Endothelial cell (in vitro differentiated cells): ENCODE measurements around the gene SUPT6H. TPM values are rescaled to one million over a fixed set of nuclear protein-coding genes. Genes with fewer than 3 reads are reported as not detected.
"Not testable (repeated sequence)": the region's sequence is repeated elsewhere in the genome, so short reads cannot be mapped to it uniquely, and the experiment has no call there.

Experiments
- DNase-seq: peaks from one replicate; pipeline ENCODE4 v3.0.0; 2021; ENCODE audit warnings: low spot score
- H3K27ac Mint-ChIP-seq: one replicate; pipeline ENCODE4 v1.8.0; 2021; ENCODE audit warnings: mixed read lengths, inconsistent platforms; ENCODE audit not compliant: unreplicated experiment
- H3K27me3 Mint-ChIP-seq: one replicate; pipeline ENCODE4 v1.8.0; 2021; ENCODE audit warnings: mild to moderate bottlenecking, moderate library complexity, mixed read lengths, inconsistent platforms; ENCODE audit not compliant: unreplicated experiment
- H3K36me3 Mint-ChIP-seq: one replicate; pipeline ENCODE4 v1.8.0; 2021; ENCODE audit warnings: mild to moderate bottlenecking, low read depth, mixed read lengths, inconsistent platforms; ENCODE audit not compliant: unreplicated experiment
- H3K4me1 Mint-ChIP-seq: one replicate; pipeline ENCODE4 v1.8.0; 2021; ENCODE audit warnings: mild to moderate bottlenecking, mixed read lengths, inconsistent platforms; ENCODE audit not compliant: unreplicated experiment
- H3K4me3 Mint-ChIP-seq: one replicate; pipeline ENCODE4 v1.8.0; 2021; ENCODE audit warnings: mild to moderate bottlenecking, mixed read lengths, inconsistent platforms; ENCODE audit not compliant: unreplicated experiment
- H3K9me3 Mint-ChIP-seq: one replicate; pipeline ENCODE4 v1.8.0; 2021; ENCODE audit warnings: mixed read lengths, inconsistent platforms; ENCODE audit not compliant: unreplicated experiment
- total RNA-seq: library from RNA; stranded (reverse); fragmentation: NEBNext Ultra II Directional; extraction: Animal tissue kit (Norgen Biotek cat#: 25700); gene quantifications from one replicate; pipeline ENCODE4 v1.2.1, GENCODE V29; 2021; ENCODE audit not compliant: unreplicated experiment
- TF ChIP-seq, protein P1 (sequence below): fragments of 200-600 bp; sonication (generic); IDR thresholded peaks from one replicate; pipeline ENCODE4 v1.5.0; 2021; ENCODE audit warnings: antibody characterized with exemption; ENCODE audit not compliant: unreplicated experiment

SUPT6H gene
- total RNA-seq, 1 donor from 2014 or later, result 87.4 TPM

DNA sequence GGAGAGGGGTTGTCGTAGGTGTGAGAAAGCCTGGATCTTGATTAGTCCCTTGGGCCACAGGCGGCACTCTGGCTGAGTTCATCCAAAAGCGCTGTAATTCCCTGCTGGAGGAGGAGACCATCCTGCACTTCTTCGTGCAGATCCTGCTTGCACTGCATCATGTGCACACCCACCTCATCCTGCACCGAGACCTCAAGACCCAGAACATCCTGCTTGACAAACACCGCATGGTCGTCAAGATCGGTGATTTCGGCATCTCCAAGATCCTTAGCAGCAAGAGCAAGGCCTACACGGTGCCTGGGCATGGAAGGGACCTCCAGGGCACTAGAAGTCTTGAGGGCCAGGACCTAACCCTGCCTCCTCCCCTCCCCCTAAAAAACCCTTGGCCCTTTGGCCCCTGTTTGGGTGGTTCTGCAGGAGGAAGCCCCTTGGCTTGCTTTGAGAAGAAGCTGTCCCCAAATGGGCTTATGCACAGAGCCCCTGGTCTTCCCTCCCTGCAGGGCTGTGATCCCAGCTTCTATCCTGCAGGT, 72.8 kb downstream of the SUPT6H start:
- H3K4me3 Mint-ChIP-seq, result no peak overlapping the region
- no peaks in the 10 kb centered on the region for H3K4me1 Mint-ChIP-seq
- no peak for DNase-seq
- H3K27ac Mint-ChIP-seq, result no peak overlapping the region
- H3K36me3 Mint-ChIP-seq, result peaks cover 10% of the 10 kb centered on the region
- H3K9me3 Mint-ChIP-seq, result no peaks in the 10 kb centered on the region
- H3K27me3 Mint-ChIP-seq, result peaks cover 5% of the 10 kb centered on the region
- TF ChIP-seq, protein P1, sequence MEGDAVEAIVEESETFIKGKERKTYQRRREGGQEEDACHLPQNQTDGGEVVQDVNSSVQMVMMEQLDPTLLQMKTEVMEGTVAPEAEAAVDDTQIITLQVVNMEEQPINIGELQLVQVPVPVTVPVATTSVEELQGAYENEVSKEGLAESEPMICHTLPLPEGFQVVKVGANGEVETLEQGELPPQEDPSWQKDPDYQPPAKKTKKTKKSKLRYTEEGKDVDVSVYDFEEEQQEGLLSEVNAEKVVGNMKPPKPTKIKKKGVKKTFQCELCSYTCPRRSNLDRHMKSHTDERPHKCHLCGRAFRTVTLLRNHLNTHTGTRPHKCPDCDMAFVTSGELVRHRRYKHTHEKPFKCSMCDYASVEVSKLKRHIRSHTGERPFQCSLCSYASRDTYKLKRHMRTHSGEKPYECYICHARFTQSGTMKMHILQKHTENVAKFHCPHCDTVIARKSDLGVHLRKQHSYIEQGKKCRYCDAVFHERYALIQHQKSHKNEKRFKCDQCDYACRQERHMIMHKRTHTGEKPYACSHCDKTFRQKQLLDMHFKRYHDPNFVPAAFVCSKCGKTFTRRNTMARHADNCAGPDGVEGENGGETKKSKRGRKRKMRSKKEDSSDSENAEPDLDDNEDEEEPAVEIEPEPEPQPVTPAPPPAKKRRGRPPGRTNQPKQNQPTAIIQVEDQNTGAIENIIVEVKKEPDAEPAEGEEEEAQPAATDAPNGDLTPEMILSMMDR, result no peak

DNA sequence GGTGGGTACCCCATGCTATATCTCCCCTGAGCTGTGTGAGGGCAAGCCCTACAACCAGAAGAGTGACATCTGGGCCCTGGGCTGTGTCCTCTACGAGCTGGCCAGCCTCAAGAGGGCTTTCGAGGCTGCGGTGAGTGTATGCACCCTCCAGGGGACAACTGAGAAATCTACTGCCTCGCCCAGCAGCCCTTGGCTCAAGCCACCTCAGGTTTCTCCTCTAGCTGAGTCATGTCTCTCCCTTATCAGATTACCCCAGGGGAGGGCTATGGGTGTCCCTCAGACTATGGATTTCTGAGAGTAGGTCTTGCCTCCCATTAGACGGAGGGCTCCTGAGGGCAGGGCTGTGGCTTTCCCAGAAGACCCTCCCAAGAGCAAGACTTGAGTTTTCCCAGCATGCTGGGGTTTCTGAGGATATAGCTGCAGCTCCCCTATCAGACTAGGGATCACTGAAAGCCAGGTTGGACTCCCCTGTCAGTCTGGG, 73.3 kb downstream of the SUPT6H start:
- Mint-ChIP-seq H3K27ac (no peak overlapping the region), H3K36me3 (peaks cover 10% of the 10 kb centered on the region), H3K4me1 (no peaks in the 10 kb centered on the region), H3K9me3 (no peaks in the 10 kb centered on the region), H3K27me3 (peaks cover 5% of the 10 kb centered on the region), H3K4me3 (no peak overlapping the region)
- DNase-seq, result no peak
- TF ChIP-seq, protein P1, result no peak

DNA sequence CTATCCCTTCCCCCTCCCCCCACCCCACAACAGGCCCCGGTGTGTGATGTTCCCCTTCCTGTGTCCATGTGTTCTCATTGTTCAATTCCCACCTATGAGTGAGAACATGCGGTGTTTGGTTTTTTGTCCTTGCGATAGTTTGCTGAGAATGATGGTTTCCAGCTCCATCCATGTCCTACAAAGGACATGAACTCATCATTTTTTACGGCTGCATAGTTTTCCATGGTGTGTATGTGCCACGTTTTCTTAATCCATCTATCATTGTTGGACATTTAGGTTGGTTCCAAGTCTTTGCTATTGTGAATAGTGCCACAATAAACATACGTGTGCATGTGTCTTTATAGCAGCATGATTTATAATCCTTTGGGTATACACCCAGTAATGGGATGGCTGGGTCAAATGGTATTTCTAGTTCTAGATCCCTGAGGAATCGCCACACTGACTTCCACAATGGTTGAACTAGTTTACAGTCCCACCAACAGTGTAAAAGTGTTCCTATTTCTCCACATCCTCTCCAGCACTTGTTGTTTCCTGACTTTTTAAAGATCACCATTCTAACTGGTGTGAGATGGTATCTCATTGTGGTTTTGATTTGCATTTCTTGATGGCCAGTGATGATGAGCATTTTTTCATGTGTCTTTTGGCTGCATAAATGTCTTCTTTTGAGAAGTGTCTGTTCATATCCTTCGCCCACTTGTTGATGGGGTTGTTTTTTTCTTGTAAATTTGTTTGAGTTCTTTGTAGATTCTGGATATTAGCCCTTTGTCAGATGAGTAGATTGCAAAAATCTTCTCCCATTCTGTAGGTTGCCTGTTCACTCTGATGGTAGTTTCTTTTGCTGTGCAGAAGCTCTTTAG, 74.1 kb downstream of the SUPT6H start:
- H3K27ac Mint-ChIP-seq, DNase-seq, H3K4me1 Mint-ChIP-seq, H3K9me3 Mint-ChIP-seq, H3K27me3 Mint-ChIP-seq, H3K4me3 Mint-ChIP-seq: not testable (repeated sequence)
- H3K36me3 Mint-ChIP-seq, result peaks cover 10% of the 10 kb centered on the region

DNA sequence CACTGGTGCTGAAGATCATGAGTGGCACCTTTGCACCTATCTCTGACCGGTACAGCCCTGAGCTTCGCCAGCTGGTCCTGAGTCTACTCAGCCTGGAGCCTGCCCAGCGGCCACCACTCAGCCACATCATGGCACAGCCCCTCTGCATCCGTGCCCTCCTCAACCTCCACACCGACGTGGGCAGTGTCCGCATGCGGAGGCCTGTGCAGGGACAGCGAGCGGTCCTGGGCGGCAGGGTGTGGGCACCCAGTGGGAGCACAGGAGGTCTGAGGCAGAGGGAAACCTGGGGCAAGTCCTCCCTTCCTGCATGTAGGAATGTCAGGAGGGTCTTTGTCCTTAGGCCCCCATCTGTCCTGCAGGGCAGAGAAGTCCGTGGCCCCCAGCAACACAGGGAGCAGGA, 75.3 kb downstream of the SUPT6H start:
- no peaks in the 10 kb centered on the region for H3K4me1 Mint-ChIP-seq
- H3K27me3 Mint-ChIP-seq, result peaks cover 6% of the 10 kb centered on the region
- no peak overlapping the region for H3K27ac Mint-ChIP-seq
- no peak for DNase-seq
- H3K36me3 Mint-ChIP-seq, result peaks cover 10% of the 10 kb centered on the region
- TF ChIP-seq, protein P1, result no peak
- H3K4me3 Mint-ChIP-seq, result no peak overlapping the region
- H3K9me3 Mint-ChIP-seq, result no peaks in the 10 kb centered on the region

DNA sequence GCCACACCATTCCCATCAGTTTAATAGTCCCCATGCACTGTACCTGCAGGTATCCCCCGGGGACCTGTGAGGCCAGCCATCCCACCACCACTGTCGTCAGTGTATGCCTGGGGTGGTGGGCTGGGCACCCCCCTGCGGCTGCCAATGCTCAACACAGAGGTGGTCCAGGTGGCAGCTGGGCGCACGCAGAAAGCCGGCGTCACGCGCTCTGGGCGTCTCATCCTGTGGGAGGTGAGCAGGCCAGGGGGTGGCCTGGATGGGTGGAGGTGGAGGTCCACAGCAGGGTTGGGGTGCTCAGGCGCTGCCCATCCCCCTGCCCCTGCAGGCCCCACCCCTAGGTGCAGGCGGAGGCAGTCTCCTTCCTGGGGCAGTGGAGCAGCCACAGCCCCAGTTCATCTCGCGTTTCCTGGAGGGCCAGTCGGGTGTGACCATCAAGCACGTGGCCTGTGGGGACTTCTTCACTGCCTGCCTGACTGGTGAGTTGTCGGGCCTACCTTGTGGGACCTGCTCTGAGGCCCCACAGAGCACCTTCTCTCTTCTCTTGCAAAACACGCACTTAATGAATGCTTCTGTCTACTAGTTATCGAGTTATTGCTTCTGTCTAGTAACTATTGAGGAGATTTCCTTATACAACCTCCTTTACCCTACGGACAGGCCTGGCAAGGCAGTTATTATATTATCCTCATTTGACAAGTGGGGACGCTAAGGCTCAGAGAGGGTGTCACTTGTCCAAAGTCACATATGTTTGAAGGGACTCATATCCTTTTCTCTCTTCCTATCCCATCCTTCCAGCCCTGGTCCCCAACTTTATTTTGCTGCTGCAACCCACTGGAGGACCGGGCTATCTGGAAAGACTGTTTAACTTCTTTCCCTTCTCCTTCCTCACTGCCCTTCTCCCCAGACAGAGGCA, 76.0 kb downstream of the SUPT6H start:
- Mint-ChIP-seq H3K27me3 (peaks cover 7% of the 10 kb centered on the region), H3K36me3 (peaks cover 10% of the 10 kb centered on the region), H3K4me3 (no peak overlapping the region), H3K9me3 (no peaks in the 10 kb centered on the region), H3K27ac (no peak overlapping the region), H3K4me1 (peaks cover under 1% of the 10 kb centered on the region)
- no peak for DNase-seq
- TF ChIP-seq, protein P1, result no peak
